ENCODE data around the gene CD69.
"Not testable (repeated sequence)": the region's sequence is repeated elsewhere in the genome, so short reads cannot be mapped to it uniquely, and the experiment has no call there.

The CD69 gene

DNA sequence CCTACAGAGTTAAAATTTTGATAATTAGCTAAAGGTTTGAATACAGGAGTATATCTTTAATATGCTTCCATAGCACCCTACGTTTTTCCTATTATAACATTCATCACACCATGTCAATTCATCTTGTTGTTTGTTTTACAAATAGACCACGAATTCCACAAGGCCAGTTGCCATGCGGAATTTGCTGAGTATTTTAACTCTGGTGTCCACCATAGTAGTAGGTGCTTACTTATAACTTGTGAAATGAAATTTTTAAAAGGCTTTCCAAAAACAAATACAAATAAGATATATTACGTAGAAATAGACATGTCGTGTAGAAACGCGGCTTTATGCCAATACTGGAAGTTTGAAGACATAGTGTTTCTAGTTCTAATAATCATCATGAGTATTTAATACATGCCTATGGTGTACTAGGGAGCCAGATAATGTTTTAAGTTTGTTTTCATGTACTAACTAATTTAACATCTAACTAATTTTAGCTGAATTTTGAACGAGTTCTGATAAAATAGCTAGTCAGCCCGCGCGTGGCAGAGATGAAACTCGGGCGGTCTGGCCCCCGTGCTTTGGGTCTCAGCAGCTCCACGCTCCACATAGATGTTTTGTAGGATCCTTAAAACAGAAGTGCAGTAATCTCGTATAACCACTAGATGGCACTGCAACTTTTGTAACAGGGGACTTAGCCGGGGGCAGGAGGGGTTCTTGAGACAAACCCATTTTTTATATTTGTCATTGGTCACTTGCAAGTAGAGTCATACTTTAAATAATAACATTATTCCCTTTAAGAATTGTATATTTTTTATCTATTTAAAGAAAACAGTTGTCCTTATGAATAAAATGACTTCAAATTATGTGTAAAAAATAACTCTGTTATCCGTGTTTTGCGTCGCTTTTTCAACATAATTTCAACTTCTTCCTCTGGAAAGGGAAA, 10.2 kb downstream of the CD69 start:
- peak; percentile 30 for DNase-seq (ENCODE audit: extremely low read depth, low read depth)
- no peak overlapping the region for H3K4me3 ChIP-seq (replicated peaks; ENCODE audit: low read depth, low read length)
- TF ChIP-seq, protein P1, sequence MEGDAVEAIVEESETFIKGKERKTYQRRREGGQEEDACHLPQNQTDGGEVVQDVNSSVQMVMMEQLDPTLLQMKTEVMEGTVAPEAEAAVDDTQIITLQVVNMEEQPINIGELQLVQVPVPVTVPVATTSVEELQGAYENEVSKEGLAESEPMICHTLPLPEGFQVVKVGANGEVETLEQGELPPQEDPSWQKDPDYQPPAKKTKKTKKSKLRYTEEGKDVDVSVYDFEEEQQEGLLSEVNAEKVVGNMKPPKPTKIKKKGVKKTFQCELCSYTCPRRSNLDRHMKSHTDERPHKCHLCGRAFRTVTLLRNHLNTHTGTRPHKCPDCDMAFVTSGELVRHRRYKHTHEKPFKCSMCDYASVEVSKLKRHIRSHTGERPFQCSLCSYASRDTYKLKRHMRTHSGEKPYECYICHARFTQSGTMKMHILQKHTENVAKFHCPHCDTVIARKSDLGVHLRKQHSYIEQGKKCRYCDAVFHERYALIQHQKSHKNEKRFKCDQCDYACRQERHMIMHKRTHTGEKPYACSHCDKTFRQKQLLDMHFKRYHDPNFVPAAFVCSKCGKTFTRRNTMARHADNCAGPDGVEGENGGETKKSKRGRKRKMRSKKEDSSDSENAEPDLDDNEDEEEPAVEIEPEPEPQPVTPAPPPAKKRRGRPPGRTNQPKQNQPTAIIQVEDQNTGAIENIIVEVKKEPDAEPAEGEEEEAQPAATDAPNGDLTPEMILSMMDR (IDR thresholded peaks at IDR 0.05; ENCODE audit: low read depth, low read length, missing control alignments) = peak; percentile 74

DNA sequence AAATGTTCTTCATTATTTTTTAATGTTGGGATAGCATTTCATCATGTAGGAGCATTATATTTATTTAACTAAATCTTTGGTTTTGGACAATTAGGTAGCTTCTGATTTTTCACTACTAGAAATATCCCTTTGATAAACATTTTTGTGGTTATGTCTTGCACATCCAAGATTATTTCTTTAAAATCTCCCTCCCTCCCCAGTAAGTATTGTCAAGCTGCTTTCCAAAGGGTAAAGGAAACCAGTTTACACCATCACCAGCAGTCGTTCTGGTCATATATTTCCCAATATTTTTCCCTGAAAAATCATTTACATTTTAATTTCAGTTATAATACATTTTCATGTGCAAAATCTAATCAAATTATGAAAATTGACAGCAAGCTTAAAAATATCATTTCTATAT, 11.1 kb downstream of the CD69 start:
- TF ChIP-seq, protein P1 (IDR thresholded peaks at IDR 0.05; ENCODE audit: low read depth, low read length, missing control alignments) = no peak
- DNase-seq (ENCODE audit: extremely low read depth, low read depth) = no peak
- H3K4me3 ChIP-seq (replicated peaks; ENCODE audit: low read depth, low read length) = no peak overlapping the region

DNA sequence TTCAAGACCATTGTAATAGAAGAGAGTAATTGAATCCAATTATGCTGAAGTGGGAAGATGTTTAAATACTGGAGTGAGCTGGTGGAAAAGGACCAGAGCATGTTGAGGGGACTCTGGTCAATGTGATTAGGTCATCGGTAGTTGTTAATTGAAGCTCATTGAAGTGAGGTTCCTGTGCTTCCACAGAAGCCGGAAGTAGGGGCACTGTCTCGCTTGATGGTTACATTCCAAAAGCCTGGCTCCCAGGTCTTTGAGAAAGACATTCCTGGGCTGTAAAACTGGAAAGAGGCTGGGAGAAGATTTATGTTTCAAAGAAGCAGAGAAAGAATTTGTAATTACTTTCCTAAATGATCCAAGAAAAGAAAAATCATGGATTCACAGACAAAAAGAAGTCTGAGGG, 15.5 kb downstream of the CD69 start:
- TF ChIP-seq, protein P1 (IDR thresholded peaks at IDR 0.05; ENCODE audit: low read depth, low read length, missing control alignments) = no peak
- no peak for DNase-seq (ENCODE audit: extremely low read depth, low read depth)

DNA sequence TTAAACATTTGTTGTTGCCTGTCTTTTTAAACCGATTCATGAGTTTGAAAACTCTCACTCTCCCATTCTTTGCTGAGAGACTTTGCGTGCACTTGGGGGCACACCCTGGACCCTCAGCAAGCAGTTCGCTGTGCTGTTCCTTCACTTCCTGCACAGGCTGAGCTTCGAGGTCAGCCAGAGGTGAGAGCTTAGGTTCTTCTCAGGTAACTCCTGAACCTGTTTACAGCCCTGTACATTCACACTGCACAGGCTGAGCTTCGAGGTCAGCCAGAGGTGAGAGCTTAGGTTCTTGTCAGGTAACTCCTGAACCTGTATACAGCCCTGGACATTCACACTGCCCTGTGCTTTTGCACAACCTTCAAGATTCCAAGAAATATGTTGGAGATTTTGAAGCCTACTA, 18.0 kb downstream of the CD69 start:
- TF ChIP-seq, protein P1 (IDR thresholded peaks at IDR 0.05; ENCODE audit: low read depth, low read length, missing control alignments) = no peak
- DNase-seq (ENCODE audit: extremely low read depth, low read depth) = no peak
- H3K4me3 ChIP-seq (replicated peaks; ENCODE audit: low read depth, low read length) = no peak overlapping the region

More for the DNA sequence above, 15.5 kb downstream of the CD69 start:
- H3K4me3 ChIP-seq (replicated peaks; ENCODE audit: low read depth, low read length) = no peak overlapping the region

DNA sequence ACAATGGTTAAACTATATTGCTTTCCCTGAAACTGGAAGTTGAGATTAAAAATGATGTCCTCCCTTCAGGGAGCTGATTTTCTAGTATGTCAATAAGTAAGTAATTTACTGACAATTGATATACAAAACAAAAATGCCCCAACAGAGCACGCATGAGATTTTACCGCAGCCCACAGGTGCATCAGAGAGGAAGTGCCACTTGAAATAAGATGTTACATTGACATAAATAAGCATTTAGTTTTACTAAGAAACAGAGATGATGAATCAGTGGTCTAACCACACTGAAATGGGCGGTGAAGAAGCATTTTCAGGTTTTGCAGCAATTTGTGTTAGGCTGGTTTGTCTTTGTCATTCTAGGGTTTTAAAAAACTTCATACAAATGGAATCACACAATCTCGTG, 19.0 kb downstream of the CD69 start:
- TF ChIP-seq, protein P1 (IDR thresholded peaks at IDR 0.05; ENCODE audit: low read depth, low read length, missing control alignments) = no peak
- no peak for DNase-seq (ENCODE audit: extremely low read depth, low read depth)
- no peak overlapping the region for H3K4me3 ChIP-seq (replicated peaks; ENCODE audit: low read depth, low read length)

DNA sequence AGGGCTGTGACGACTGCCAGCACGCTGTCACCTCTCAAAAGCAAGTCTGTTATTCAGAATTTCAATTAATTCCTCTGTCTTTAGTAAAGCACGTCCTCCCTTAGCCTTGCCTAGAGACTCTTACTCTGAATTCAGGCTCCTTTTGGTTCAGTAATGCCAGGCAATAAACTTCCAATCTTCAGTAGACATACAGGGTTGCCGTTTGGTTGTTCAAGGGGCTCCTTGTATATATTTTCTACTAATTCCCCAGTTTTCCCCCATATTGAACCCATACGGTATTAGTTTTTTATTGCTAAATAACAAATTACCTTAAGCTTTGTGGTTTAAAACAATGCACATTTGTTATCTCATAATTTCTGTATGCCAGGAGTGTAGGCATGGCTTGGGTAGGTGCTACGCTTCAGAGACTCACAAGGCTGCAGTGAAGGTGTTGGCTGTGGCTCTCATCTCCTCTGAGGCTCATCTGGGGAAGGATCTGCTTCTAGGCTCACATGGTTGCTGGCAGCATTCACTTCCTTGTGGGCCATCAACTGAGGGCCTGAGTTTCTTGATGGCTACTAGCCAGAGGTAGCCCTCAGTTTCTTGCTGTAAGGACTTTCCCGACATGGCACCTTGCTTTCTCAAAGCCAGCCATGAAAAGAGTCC, 20.5 kb downstream of the CD69 start:
- TF ChIP-seq, protein P1 (IDR thresholded peaks at IDR 0.05; ENCODE audit: low read depth, low read length, missing control alignments) = no peak
- H3K4me3 ChIP-seq (replicated peaks; ENCODE audit: low read depth, low read length) = no peak overlapping the region
- DNase-seq (ENCODE audit: extremely low read depth, low read depth) = no peak

DNA sequence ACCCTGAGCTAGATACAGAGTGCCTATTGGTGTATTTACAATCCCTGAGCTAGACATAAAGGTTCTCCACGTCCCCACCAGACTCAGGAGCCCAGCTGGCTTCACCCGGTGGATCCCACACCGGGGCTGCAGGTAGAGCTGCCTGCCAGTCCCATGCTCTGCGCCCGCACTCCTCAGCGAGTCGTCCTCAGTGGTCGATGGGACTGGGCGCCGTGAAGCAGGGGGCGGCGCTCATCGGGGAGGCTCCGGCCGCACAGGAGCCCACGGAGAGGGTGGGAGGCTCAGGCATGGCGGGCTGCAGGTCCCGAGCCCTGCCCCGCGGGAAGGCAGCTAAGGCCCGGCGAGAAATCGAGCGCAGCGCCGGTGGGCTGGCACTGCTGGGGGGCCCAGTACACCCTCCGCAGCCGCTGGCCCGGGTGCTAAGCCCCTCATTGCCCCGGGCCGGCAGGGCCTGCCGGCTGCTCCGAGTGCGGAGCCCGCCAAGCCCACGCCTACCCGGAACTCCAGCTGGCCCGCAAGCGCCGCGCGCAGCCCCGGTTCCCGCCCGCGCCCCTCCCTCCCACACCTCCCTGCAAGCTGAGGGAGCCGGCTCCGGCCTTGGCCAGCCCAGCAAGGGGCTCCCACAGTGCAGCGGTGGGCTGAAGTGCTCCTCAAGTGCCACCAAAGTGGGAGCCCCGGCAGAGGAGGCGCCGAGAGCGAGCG, 21.1 kb downstream of the CD69 start:
- not testable (repeated sequence) for DNase-seq (ENCODE audit: extremely low read depth, low read depth); H3K4me3 ChIP-seq (replicated peaks; ENCODE audit: low read depth, low read length)

DNA sequence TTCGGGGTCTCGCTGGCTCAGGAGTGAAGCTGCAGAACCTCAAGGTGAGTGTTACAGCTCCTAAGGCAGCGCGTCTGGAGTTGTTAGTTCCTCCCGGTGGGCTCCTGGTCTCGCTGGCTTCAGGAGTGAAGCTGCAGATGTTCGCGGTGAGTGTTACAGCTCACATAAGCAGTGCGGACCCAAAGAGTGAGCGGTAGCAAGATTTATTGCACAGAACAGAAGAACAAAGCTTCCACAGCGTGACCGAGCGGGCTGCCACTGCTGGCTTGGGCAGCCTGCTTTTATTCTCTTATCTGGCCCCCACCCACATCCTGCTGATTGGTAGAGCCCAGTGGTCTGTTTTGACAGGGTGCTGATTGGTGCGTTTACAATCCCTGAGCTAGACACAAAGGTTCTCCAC, 21.8 kb downstream of the CD69 start:
- H3K4me3 ChIP-seq (replicated peaks; ENCODE audit: low read depth, low read length) = not testable (repeated sequence)

More for the DNA sequence above, 21.8 kb downstream of the CD69 start:
- not testable (repeated sequence) for DNase-seq (ENCODE audit: extremely low read depth, low read depth)

Measured in HFF-Myc (cell line).